ENCODE measurements around the gene ZBTB20. TPM values are rescaled to one million over a fixed set of nuclear protein-coding genes. Genes with fewer than 3 reads are reported as not detected.

The ZBTB20 gene
- total and polyA plus RNA-seq, 8 donors = 0.15 to 149 (median 38.5) TPM

GRCh38 chr3:114494498-114494897, 652.6 kb downstream of the ZBTB20 start:
- TF ChIP-seq POLR2A (IDR thresholded peaks at IDR 0.05) = no peak
- no peak for TF ChIP-seq CTCF (IDR thresholded peaks at IDR 0.05)
- TF ChIP-seq POLR2AphosphoS5 (IDR thresholded peaks at IDR 0.05) = no peak
- no peak for TF ChIP-seq EP300 (IDR thresholded peaks at IDR 0.05)
- Histone ChIP-seq H3K36me3 (no peaks in the 10 kb centered on the region), H3K4me3 (no peak overlapping the region), H3K27me3 (no peaks in the 10 kb centered on the region), H3K9me3 (no peaks in the 10 kb centered on the region), H3K4me1 (peaks cover 0 to 23% (median 6%) of the 10 kb centered on the region in 4 donors), H3K27ac (no peak overlapping the region)
- DNase-seq = no peak
- intact Hi-C loops (cut with DNase I; ENCODE audit: low total_unique reads) = no loop called here
- WGBS, 5 donors = 77 to 93% (median 82%) methylated on average over 1 of the region's 1 CpG

DNA sequence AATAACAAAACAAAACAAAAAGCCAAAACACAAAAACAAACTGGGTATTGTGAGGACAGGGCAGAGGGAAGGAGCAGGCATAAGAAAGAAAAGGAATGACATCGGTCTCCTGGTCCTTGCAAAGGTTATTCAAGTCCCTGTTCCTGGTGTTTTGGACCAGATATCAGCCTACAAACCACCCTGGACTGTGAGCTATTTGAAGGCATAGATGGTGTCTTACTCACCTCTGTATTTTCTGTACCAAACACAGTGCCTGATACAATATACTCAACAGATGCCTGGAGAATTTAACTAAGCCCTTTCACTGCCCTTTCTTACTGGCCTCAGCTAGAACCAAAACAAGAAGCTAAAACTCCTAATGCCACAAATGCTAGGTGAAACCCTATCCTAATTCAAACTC, 656.3 kb downstream of the ZBTB20 start:
- TF ChIP-seq EP300 (IDR thresholded peaks at IDR 0.05) (no peak), POLR2AphosphoS5 (IDR thresholded peaks at IDR 0.05) (no peak), POLR2A (IDR thresholded peaks at IDR 0.05) (no peak), CTCF (IDR thresholded peaks at IDR 0.05) (no peak)
- 94 to 100% (median 98%) methylated on average over 1 of the region's 1 CpG; no CpG with 5 or more reads in 1 of the 5 donors for WGBS, 5 donors
- intact Hi-C loops (cut with DNase I; ENCODE audit: low total_unique reads) = no loop called here
- Histone ChIP-seq H3K27me3 (no peaks in the 10 kb centered on the region), H3K27ac (no peak overlapping the region), H3K9me3 (no peaks in the 10 kb centered on the region), H3K36me3 (no peaks in the 10 kb centered on the region), H3K4me3 (no peak overlapping the region), H3K4me1 (peaks cover 0 to 6% (median 0%) of the 10 kb centered on the region in 4 donors)
- DNase-seq = no peak

DNA sequence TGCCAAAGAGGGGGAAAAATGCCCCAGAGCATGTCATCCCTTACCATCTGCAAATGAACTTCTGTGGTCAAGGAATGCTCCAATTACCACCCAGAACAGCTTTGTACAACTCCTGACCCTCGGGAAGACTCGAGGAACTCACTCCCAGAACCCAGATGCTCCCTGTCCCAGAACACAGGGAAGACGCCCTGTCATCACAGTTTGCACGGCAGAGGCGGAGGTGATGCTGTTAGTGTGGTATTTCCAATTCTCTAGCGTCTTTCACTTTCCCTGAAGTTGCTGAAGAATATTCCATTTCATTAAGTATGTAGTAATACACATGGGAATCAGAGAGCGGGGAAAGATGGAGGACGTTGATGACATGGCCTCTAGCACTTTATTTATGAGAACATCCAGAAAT, 659.6 kb downstream of the ZBTB20 start:
- no peak for TF ChIP-seq EP300 (IDR thresholded peaks at IDR 0.05)
- no peak for TF ChIP-seq POLR2AphosphoS5 (IDR thresholded peaks at IDR 0.05)
- TF ChIP-seq CTCF (IDR thresholded peaks at IDR 0.05) = no peak
- TF ChIP-seq POLR2A (IDR thresholded peaks at IDR 0.05) = no peak
- no peaks in the 10 kb centered on the region for H3K36me3 ChIP-seq
- intact Hi-C loops (cut with DNase I; ENCODE audit: low total_unique reads) = no loop called here
- no peak for DNase-seq
- peaks cover 0 to 5% (median 0%) of the 10 kb centered on the region in 4 donors for H3K4me1 ChIP-seq
- no peaks in the 10 kb centered on the region for H3K27me3 ChIP-seq
- no peak overlapping the region for H3K27ac ChIP-seq
- no peaks in the 10 kb centered on the region for H3K9me3 ChIP-seq
- H3K4me3 ChIP-seq = no peak overlapping the region
- 93 to 98% (median 96%) methylated on average over 8 of the region's 8 CpGs for WGBS, 5 donors

DNA sequence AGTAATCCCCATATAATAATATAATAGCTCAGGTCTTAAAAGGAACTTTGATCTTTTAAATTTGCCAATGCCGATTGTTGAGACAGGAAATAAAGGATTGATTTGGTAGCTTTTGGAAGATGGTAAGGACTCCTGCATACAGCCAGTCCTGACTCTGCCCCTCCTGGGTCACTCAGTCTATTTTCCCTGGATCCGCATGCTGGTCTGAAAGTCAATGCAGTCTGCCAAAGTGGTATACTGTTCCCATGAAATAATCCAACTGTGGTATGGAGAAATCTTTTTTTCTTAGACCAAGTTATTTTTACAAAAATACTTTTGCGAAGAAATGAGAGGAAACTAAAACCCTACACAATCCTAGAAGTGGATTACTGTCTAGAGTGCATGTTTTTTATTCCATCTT, 662.2 kb downstream of the ZBTB20 start:
- WGBS, 5 donors = 75 to 88% (median 85%) methylated on average over 3 of the region's 3 CpGs
- no peak overlapping the region for H3K27ac ChIP-seq

More for the DNA sequence above, 662.2 kb downstream of the ZBTB20 start:
- H3K36me3 ChIP-seq = no peaks in the 10 kb centered on the region
- peaks cover 0 to 24% (median 6%) of the 10 kb centered on the region in 4 donors for H3K4me1 ChIP-seq
- H3K4me3 ChIP-seq = no peak overlapping the region
- no peaks in the 10 kb centered on the region for H3K9me3 ChIP-seq
- intact Hi-C loops (cut with DNase I; ENCODE audit: low total_unique reads) = no loop called here
- TF ChIP-seq POLR2AphosphoS5 (IDR thresholded peaks at IDR 0.05) (no peak), CTCF (IDR thresholded peaks at IDR 0.05) (no peak), POLR2A (IDR thresholded peaks at IDR 0.05) (no peak), EP300 (IDR thresholded peaks at IDR 0.05) (no peak)
- H3K27me3 ChIP-seq = no peaks in the 10 kb centered on the region
- no peak for DNase-seq

Data from stomach (tissue), 9 donors.